ENCODE measurements around the gene MSI2. TPM values are rescaled to one million over a fixed set of nuclear protein-coding genes. Genes with fewer than 3 reads are reported as not detected.
"Not testable (repeated sequence)": the region's sequence is repeated elsewhere in the genome, so short reads cannot be mapped to it uniquely, and the experiment has no call there.

MSI2 gene
- total and polyA plus RNA-seq, 12 donors, result 25.5 to 135 (median 121) TPM

GRCh38 chr17:57221366-57222350 is 34.7 kb upstream of the MSI2 start:
- ATAC-seq, result no peak
- no peaks in the 10 kb centered on the region for H3K36me3 ChIP-seq
- peaks cover 0 to 6% (median 0%) of the 10 kb centered on the region in 7 donors for H3K27me3 ChIP-seq
- DNase-seq, result no peak
- peaks cover 0 to 38% (median 10%) of the 10 kb centered on the region in 11 donors for H3K9me3 ChIP-seq
- H3K4me3 ChIP-seq, result no peak overlapping the region
- intact Hi-C loops (cut with DNase I), result loop anchor here in 1 of 10 donors (10.0 kb wide), 1 partner anchor 63 kb away; no protein-coding TSS in a partner anchor
- TF ChIP-seq CTCF (IDR thresholded peaks at IDR 0.05), result no peak
- WGBS, 2 donors, result 72 to 79% methylated on average over 3 of the region's 3 CpGs
- H3K27ac ChIP-seq, result no peak overlapping the region
- no peaks in the 10 kb centered on the region for H3K4me1 ChIP-seq

GRCh38 chr17:57222422-57222821 is 33.9 kb upstream of the MSI2 start:
- ATAC-seq, H3K36me3 ChIP-seq, H3K27ac ChIP-seq, H3K4me1 ChIP-seq, H3K27me3 ChIP-seq, H3K4me3 ChIP-seq, DNase-seq: not testable (repeated sequence)
- WGBS, 2 donors, result 88 to 98% methylated on average over 1 of the region's 1 CpG
- H3K9me3 ChIP-seq, result peaks cover 0 to 38% (median 10%) of the 10 kb centered on the region in 11 donors
- intact Hi-C loops (cut with DNase I), result loop anchor here in 1 of 10 donors (10.0 kb wide), 1 partner anchor 62 kb away; no protein-coding TSS in a partner anchor

GRCh38 chr17:57225127-57225526 is 31.2 kb upstream of the MSI2 start:
- intact Hi-C loops (cut with DNase I), result loop anchor here in 1 of 10 donors (10.0 kb wide), 1 partner anchor 60 kb away; no protein-coding TSS in a partner anchor
- 88 to 93% methylated on average over 2 of the region's 2 CpGs for WGBS, 2 donors
- Histone ChIP-seq H3K27ac (no peak overlapping the region), H3K36me3 (no peaks in the 10 kb centered on the region), H3K4me1 (no peaks in the 10 kb centered on the region), H3K27me3 (no peaks in the 10 kb centered on the region), H3K4me3 (no peak overlapping the region), H3K9me3 (peaks cover 0 to 38% (median 10%) of the 10 kb centered on the region in 11 donors)
- no peak for TF ChIP-seq CTCF (IDR thresholded peaks at IDR 0.05)
- DNase-seq (no peak), ATAC-seq (no peak)

- no peaks in the 10 kb centered on the region for H3K4me1 ChIP-seq
- ATAC-seq (no peak), DNase-seq (no peak)
- H3K36me3 ChIP-seq, result no peaks in the 10 kb centered on the region
- H3K9me3 ChIP-seq, result peaks cover 0 to 25% (median 1%) of the 10 kb centered on the region in 11 donors
- no peak overlapping the region for H3K27ac ChIP-seq
- no peak for TF ChIP-seq CTCF (IDR thresholded peaks at IDR 0.05)
- 45 to 49% methylated on average over 1 of the region's 1 CpG for WGBS, 2 donors
- intact Hi-C loops (cut with DNase I), result loop anchor here in 1 of 10 donors (10.0 kb wide), 1 partner anchor 58 kb away; no protein-coding TSS in a partner anchor
- peaks cover 0 to 6% (median 0%) of the 10 kb centered on the region in 7 donors for H3K27me3 ChIP-seq
- H3K4me3 ChIP-seq, result no peak overlapping the region
Observed at GRCh38 chr17:57226793-57227192, 29.5 kb upstream of the MSI2 start.
